Sigmoid colon (tissue), 4 donors: ENCODE results near the gene GRK6.
"Not testable (repeated sequence)": the region's sequence is repeated elsewhere in the genome, so short reads cannot be mapped to it uniquely, and the experiment has no call there.

Experiments
- CTCF ChIP-seq, 4 experiments: fragments of 450-650 bp in 3 of 4; fragments of 200-600 bp in 1 of 4; IDR thresholded peaks; one replicate each; pipeline ENCODE4 v1.5.1; 2016 to 2019; ENCODE audit warnings: antibody characterized with exemption in 4 of 4, mild to moderate bottlenecking in 3 of 4, moderate library complexity in 2 of 4
- EP300 ChIP-seq, 4 donors: sonication (generic); formaldehyde crosslinking; IDR thresholded peaks; one replicate each; pipeline ENCODE4 v1.6.1; 2017; ENCODE audit warnings: antibody characterized with exemption in 4 of 4

GRCh38 chr5:177417081-177417480 lies 9.4 kb upstream of the GRK6 start:
- TF ChIP-seq CTCF, EP300 (IDR thresholded peaks at IDR 0.05): not testable (repeated sequence)
